ENCODE results near the gene REC114.

DNA sequence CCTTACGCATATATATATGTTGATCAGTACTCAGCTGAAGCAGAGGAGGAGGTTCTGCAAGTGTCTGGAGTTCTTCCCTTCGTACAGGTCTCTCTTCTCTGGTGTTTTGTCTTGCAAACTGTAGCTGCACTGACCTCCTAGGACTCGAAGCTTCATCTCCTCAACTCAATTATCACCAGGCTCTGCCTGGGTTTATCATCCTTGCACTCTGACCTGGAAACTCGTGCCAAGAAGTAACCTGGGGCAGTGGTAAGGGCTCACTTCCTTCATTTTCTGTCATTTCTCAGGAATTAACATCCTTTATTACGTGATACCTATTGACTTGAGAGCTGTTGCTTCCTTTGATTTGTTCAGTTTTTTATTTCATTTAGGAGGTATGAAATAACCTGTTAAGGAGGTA, 14.4 kb downstream of the REC114 start:
- no peak for TF ChIP-seq POLR2A (IDR thresholded peaks at IDR 0.05)
- TF ChIP-seq, protein P1, sequence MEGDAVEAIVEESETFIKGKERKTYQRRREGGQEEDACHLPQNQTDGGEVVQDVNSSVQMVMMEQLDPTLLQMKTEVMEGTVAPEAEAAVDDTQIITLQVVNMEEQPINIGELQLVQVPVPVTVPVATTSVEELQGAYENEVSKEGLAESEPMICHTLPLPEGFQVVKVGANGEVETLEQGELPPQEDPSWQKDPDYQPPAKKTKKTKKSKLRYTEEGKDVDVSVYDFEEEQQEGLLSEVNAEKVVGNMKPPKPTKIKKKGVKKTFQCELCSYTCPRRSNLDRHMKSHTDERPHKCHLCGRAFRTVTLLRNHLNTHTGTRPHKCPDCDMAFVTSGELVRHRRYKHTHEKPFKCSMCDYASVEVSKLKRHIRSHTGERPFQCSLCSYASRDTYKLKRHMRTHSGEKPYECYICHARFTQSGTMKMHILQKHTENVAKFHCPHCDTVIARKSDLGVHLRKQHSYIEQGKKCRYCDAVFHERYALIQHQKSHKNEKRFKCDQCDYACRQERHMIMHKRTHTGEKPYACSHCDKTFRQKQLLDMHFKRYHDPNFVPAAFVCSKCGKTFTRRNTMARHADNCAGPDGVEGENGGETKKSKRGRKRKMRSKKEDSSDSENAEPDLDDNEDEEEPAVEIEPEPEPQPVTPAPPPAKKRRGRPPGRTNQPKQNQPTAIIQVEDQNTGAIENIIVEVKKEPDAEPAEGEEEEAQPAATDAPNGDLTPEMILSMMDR (IDR thresholded peaks at IDR 0.05): no peak
